Testis (tissue), 2 donors: Measurements from ENCODE around the gene MLF2.

Source experiments
- POLR2A ChIP-seq: fragments of 450-650 bp; IDR thresholded peaks from one replicate; pipeline ENCODE4 v1.6.1; 2017; ENCODE audit warnings: antibody characterized with exemption, mild to moderate bottlenecking, moderate library complexity
- TF ChIP-seq, protein P1 (sequence below), 3 experiments: fragments of 450-650 bp in 2 of 3; fragments of 200-600 bp in 1 of 3; sonication (generic) in 1 of 3; IDR thresholded peaks; one replicate each; pipeline ENCODE4 v1.5.1; 2016 to 2019; ENCODE audit warnings: antibody characterized with exemption in 3 of 3, mild to moderate bottlenecking in 2 of 3, moderate library complexity in 1 of 3

DNA sequence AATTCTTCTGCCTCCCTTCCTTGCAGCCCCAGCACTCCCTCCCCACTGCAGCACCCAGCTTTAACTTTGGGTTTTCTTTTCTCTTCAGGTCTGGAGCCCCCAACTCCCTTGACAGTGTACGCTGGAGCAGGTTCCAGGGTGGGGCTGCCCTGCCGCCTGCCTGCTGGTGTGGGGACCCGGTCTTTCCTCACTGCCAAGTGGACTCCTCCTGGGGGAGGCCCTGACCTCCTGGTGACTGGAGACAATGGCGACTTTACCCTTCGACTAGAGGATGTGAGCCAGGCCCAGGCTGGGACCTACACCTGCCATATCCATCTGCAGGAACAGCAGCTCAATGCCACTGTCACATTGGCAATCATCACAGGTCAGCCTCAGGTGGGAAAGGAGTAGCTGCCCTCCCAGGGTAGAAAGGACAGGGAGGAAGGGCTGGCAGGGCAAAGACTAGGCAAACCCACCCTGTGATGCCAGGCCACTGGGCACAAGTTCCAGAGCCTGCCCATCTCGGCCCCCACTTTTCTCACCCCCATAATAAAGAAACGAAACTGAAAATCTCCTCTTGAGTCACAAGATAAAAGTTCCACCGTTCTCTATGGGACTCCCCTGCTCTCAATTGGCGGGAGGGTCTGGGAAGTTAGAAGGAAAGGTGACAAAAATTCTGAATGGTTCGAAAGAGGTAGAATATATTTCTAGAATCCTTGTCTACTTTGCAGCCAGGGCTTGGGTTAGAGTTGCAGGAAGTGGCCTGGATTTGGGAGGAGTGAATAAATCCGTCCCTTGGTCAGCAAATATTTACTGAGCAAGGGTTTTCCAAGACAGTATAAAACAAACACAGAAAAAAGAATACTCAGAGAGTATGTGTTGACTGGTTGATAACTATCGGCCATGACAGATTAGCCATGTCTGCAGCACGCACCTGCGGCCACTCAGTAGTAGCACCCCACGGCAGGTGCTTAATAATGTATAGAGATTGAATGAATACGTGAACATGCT is 22.5 kb upstream of the MLF2 start:
- TF ChIP-seq, protein P1, sequence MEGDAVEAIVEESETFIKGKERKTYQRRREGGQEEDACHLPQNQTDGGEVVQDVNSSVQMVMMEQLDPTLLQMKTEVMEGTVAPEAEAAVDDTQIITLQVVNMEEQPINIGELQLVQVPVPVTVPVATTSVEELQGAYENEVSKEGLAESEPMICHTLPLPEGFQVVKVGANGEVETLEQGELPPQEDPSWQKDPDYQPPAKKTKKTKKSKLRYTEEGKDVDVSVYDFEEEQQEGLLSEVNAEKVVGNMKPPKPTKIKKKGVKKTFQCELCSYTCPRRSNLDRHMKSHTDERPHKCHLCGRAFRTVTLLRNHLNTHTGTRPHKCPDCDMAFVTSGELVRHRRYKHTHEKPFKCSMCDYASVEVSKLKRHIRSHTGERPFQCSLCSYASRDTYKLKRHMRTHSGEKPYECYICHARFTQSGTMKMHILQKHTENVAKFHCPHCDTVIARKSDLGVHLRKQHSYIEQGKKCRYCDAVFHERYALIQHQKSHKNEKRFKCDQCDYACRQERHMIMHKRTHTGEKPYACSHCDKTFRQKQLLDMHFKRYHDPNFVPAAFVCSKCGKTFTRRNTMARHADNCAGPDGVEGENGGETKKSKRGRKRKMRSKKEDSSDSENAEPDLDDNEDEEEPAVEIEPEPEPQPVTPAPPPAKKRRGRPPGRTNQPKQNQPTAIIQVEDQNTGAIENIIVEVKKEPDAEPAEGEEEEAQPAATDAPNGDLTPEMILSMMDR (IDR thresholded peaks at IDR 0.05): no peak
- no peak for TF ChIP-seq POLR2A
